Measurements from ENCODE around the gene NKX2-4.
A peak's percentile ranks its signal among the peaks of the same experiment; 100 is the strongest.

Gene NKX2-4

DNA sequence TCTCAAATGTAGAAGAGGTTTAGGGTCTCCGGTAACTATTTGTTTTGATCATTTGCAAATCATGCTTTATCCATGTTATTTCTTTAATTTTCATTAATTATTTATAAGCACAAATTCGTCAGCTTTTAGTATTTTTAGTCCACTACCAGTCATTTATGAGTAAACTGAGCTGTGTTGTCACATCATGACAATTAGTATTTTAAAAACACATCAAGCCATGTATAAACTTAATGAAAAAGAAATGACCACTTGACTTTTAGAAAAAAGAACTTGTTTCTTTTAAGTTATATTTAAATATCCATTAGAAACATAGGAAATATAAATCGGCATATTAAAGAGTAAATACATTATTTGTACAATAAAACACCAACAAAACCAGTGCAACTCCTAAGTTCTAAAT lies 2.8 kb downstream of the NKX2-4 start:
- Histone ChIP-seq H3K9ac (ENCODE audit: low read length in 2 of 2) (no peak overlapping the region), H3K4me3 (ENCODE audit: low read length in 2 of 2) (no peak overlapping the region), H3K27ac (ENCODE audit: low read length) (no peak overlapping the region), H3K36me3 (ENCODE audit: control insufficient read depth in 2 of 2, insufficient read depth in 2 of 2, low read length in 2 of 2) (no peaks in the 10 kb centered on the region), H3K4me1 (ENCODE audit: control insufficient read depth, insufficient read depth, low read length) (peaks cover 10% of the 10 kb centered on the region), H3K9me3 (ENCODE audit: control insufficient read depth in 2 of 2, low read length in 2 of 2) (peaks cover 0 to 4% of the 10 kb centered on the region in 2 donors), H3K27me3 (ENCODE audit: control insufficient read depth in 1 of 2, insufficient read depth in 2 of 2, low read length in 2 of 2) (peaks cover 31 to 78% of the 10 kb centered on the region in 2 donors)

- H3K4me1 ChIP-seq (ENCODE audit: control insufficient read depth, insufficient read depth, low read length), result peaks cover 10% of the 10 kb centered on the region
- H3K36me3 ChIP-seq (ENCODE audit: control insufficient read depth in 2 of 2, insufficient read depth in 2 of 2, low read length in 2 of 2), result peaks cover 0 to 5% of the 10 kb centered on the region in 2 donors
- H3K27me3 ChIP-seq (ENCODE audit: control insufficient read depth in 1 of 2, insufficient read depth in 2 of 2, low read length in 2 of 2), result peaks cover 29 to 72% of the 10 kb centered on the region in 2 donors
- no peak overlapping the region for H3K4me3 ChIP-seq (ENCODE audit: low read length in 2 of 2)
- H3K9me3 ChIP-seq (ENCODE audit: control insufficient read depth in 2 of 2, low read length in 2 of 2), result peaks cover 0 to 4% of the 10 kb centered on the region in 2 donors
- H3K27ac ChIP-seq (ENCODE audit: low read length), result no peak overlapping the region
- no peak overlapping the region for H3K9ac ChIP-seq (ENCODE audit: low read length in 2 of 2)
These were observed 3.4 kb downstream of the NKX2-4 start for GRCh38 chr20:21393816-21394519.

- H3K4me1 ChIP-seq (ENCODE audit: control insufficient read depth, insufficient read depth, low read length), result peaks cover 10% of the 10 kb centered on the region
- peaks cover 25 to 64% of the 10 kb centered on the region in 2 donors for H3K27me3 ChIP-seq (ENCODE audit: control insufficient read depth in 1 of 2, insufficient read depth in 2 of 2, low read length in 2 of 2)
- peaks cover 0 to 4% of the 10 kb centered on the region in 2 donors for H3K9me3 ChIP-seq (ENCODE audit: control insufficient read depth in 2 of 2, low read length in 2 of 2)
- H3K36me3 ChIP-seq (ENCODE audit: control insufficient read depth in 2 of 2, insufficient read depth in 2 of 2, low read length in 2 of 2), result peaks cover under 1 to 11% of the 10 kb centered on the region in 2 donors
- H3K27ac ChIP-seq (ENCODE audit: low read length), result no peak overlapping the region
- no peak overlapping the region for H3K9ac ChIP-seq (ENCODE audit: low read length in 2 of 2)
- H3K4me3 ChIP-seq (ENCODE audit: low read length in 2 of 2), result peak overlapping the region in 1 of 2 donors; percentile 11
These were observed 4.2 kb downstream of the NKX2-4 start for GRCh38 chr20:21393166-21393565.

DNA sequence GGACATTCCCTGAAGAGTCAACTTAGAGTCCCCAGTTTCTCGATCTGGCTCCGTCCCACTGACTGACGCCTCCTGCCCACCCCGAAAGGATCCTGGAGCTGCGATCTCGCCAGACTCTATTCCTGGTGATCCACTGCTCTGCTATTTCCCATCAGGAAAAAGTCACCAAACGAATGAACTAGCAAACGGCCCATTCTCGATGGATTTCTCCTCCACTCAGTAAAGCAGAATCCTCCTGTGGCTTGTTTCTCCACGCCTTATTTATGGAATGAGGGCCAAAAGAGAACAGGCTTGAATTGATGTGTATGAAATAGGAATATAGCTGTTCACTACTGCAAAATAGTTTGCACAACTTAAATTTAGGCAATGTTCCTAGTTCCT lies 5.4 kb downstream of the NKX2-4 start:
- Histone ChIP-seq H3K27me3 (ENCODE audit: control insufficient read depth in 1 of 2, insufficient read depth in 2 of 2, low read length in 2 of 2) (peaks cover 18 to 52% of the 10 kb centered on the region in 2 donors), H3K9ac (ENCODE audit: low read length in 2 of 2) (no peak overlapping the region), H3K27ac (ENCODE audit: low read length) (no peak overlapping the region), H3K4me3 (ENCODE audit: low read length in 2 of 2) (no peak overlapping the region), H3K4me1 (ENCODE audit: control insufficient read depth, insufficient read depth, low read length) (peaks cover 10% of the 10 kb centered on the region), H3K9me3 (ENCODE audit: control insufficient read depth in 2 of 2, low read length in 2 of 2) (peaks cover 0 to 4% of the 10 kb centered on the region in 2 donors), H3K36me3 (ENCODE audit: control insufficient read depth in 2 of 2, insufficient read depth in 2 of 2, low read length in 2 of 2) (peaks cover 3 to 22% of the 10 kb centered on the region in 2 donors)

DNA sequence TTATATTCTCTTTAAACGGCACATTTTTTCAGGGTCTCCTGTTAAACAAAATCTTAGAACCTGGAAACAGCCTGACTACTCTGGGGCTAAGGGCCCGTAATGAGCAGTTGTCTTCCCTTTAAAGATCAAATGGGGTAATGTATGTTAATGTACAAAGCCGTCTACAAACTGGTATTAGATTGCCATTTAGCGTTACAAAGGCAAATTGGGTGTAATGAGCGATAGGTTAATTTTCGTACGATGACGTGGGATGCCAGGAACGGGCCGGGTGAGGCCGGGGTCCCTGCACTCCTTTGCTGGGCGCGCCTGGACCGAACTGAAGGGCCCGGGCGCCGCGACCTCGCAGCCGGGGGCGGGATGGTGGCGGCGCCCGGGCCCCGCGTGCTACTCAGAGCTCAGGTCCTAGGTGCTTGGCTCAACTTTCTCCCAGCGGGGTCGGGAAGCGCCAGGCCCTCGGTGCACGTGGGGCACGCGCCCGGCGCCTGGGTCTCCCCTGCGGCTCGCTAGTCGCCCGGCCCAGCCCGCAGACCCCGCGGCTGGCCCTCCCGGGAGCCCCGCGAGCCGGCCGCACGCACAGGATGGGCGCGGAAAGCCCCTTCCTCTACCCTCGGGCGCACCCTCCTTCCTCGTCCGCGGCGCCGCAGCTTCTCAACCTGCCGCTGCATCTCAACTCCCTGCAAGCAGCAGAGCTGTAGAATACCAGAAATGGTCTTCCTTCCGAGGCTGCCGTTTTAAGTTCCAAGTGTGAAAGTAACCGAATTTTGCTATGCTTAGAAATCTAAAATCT lies 5.9 kb downstream of the NKX2-4 start:
- Histone ChIP-seq H3K4me1 (ENCODE audit: control insufficient read depth, insufficient read depth, low read length) (peaks cover 5% of the 10 kb centered on the region), H3K27me3 (ENCODE audit: control insufficient read depth in 1 of 2, insufficient read depth in 2 of 2, low read length in 2 of 2) (peaks cover 18 to 47% of the 10 kb centered on the region in 2 donors), H3K27ac (ENCODE audit: low read length) (no peak overlapping the region), H3K36me3 (ENCODE audit: control insufficient read depth in 2 of 2, insufficient read depth in 2 of 2, low read length in 2 of 2) (peaks cover 3 to 27% of the 10 kb centered on the region in 2 donors), H3K4me3 (ENCODE audit: low read length in 2 of 2) (no peak overlapping the region), H3K9me3 (ENCODE audit: control insufficient read depth in 2 of 2, low read length in 2 of 2) (peaks cover 0 to 4% of the 10 kb centered on the region in 2 donors), H3K9ac (ENCODE audit: low read length in 2 of 2) (no peak overlapping the region)

- Histone ChIP-seq H3K4me1 (ENCODE audit: control insufficient read depth, insufficient read depth, low read length) (no peaks in the 10 kb centered on the region), H3K9ac (ENCODE audit: low read length in 2 of 2) (no peak overlapping the region), H3K27ac (ENCODE audit: low read length) (no peak overlapping the region), H3K27me3 (ENCODE audit: control insufficient read depth in 1 of 2, insufficient read depth in 2 of 2, low read length in 2 of 2) (peaks cover 18 to 40% of the 10 kb centered on the region in 2 donors), H3K9me3 (ENCODE audit: control insufficient read depth in 2 of 2, low read length in 2 of 2) (peaks cover 0 to 4% of the 10 kb centered on the region in 2 donors), H3K36me3 (ENCODE audit: control insufficient read depth in 2 of 2, insufficient read depth in 2 of 2, low read length in 2 of 2) (peaks cover 5 to 33% of the 10 kb centered on the region in 2 donors), H3K4me3 (ENCODE audit: low read length in 2 of 2) (no peak overlapping the region)
These were observed 6.6 kb downstream of the NKX2-4 start for GRCh38 chr20:21390768-21391167.

GRCh38 chr20:21389368-21389767 lies 8.0 kb downstream of the NKX2-4 start:
- Histone ChIP-seq H3K9me3 (ENCODE audit: control insufficient read depth in 2 of 2, low read length in 2 of 2) (peaks cover 0 to 4% of the 10 kb centered on the region in 2 donors), H3K4me1 (ENCODE audit: control insufficient read depth, insufficient read depth, low read length) (no peaks in the 10 kb centered on the region), H3K27ac (ENCODE audit: low read length) (no peak overlapping the region), H3K27me3 (ENCODE audit: control insufficient read depth in 1 of 2, insufficient read depth in 2 of 2, low read length in 2 of 2) (peaks cover 13 to 29% of the 10 kb centered on the region in 2 donors), H3K9ac (ENCODE audit: low read length in 2 of 2) (no peak overlapping the region), H3K36me3 (ENCODE audit: control insufficient read depth in 2 of 2, insufficient read depth in 2 of 2, low read length in 2 of 2) (peaks cover 5 to 34% of the 10 kb centered on the region in 2 donors), H3K4me3 (ENCODE audit: low read length in 2 of 2) (no peak overlapping the region)

DNA sequence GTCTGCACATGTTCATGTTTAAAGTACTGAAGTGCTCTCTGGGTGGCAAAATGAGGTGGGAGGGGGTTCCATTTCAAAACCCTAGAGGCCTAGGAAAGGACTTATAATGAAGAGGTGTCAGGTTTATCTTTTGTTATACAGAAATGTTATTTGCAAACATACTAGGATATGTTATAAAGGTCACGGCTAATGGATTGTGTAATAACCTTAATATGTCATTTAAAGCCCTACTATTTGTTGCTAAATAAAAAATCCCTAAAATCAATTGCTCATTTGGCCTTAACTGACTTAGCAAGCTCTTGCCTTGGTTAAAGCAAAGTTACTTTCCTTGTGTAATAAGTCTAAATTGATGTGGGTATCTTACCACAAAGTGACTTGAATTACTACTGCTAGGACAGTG lies 8.8 kb downstream of the NKX2-4 start:
- H3K4me3 ChIP-seq (ENCODE audit: low read length in 2 of 2), result no peak overlapping the region
- peaks cover 5 to 37% of the 10 kb centered on the region in 2 donors for H3K36me3 ChIP-seq (ENCODE audit: control insufficient read depth in 2 of 2, insufficient read depth in 2 of 2, low read length in 2 of 2)
- H3K4me1 ChIP-seq (ENCODE audit: control insufficient read depth, insufficient read depth, low read length), result no peaks in the 10 kb centered on the region
- no peak overlapping the region for H3K27ac ChIP-seq (ENCODE audit: low read length)
- H3K9me3 ChIP-seq (ENCODE audit: control insufficient read depth in 2 of 2, low read length in 2 of 2), result peaks cover 0 to 4% of the 10 kb centered on the region in 2 donors
- no peak overlapping the region for H3K9ac ChIP-seq (ENCODE audit: low read length in 2 of 2)
- H3K27me3 ChIP-seq (ENCODE audit: control insufficient read depth in 1 of 2, insufficient read depth in 2 of 2, low read length in 2 of 2), result peaks cover 13 to 21% of the 10 kb centered on the region in 2 donors

DNA sequence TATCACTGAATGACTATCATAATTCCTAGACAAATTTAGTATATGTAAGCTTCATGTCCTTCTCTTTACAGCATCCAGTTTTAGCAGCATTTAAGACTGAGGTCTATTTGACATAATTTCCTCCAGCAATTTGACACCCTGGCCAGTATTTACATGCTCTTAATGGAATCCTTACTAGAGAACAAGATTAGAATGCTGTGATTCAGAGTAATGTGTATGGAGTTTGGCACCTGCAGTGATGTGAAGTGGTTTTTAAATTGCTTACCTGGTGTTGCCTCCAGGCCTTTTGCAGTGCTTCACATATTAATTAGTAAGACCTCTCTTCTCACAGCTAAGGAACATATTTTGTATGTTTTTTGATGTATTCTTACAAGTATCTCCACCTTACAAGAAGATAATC lies 9.8 kb downstream of the NKX2-4 start:
- H3K36me3 ChIP-seq (ENCODE audit: control insufficient read depth in 2 of 2, insufficient read depth in 2 of 2, low read length in 2 of 2), result peaks cover 5 to 43% of the 10 kb centered on the region in 2 donors

GRCh38 chr20:21386111-21386510 lies 11.2 kb downstream of the NKX2-4 start:
- Histone ChIP-seq H3K4me3 (ENCODE audit: low read length in 2 of 2) (no peak overlapping the region), H3K9ac (ENCODE audit: low read length in 2 of 2) (no peak overlapping the region), H3K4me1 (ENCODE audit: control insufficient read depth, insufficient read depth, low read length) (no peaks in the 10 kb centered on the region), H3K9me3 (ENCODE audit: control insufficient read depth in 2 of 2, low read length in 2 of 2) (no peaks in the 10 kb centered on the region), H3K36me3 (ENCODE audit: control insufficient read depth in 2 of 2, insufficient read depth in 2 of 2, low read length in 2 of 2) (peaks cover 5 to 47% of the 10 kb centered on the region in 2 donors), H3K27me3 (ENCODE audit: control insufficient read depth in 1 of 2, insufficient read depth in 2 of 2, low read length in 2 of 2) (no peaks in the 10 kb centered on the region), H3K27ac (ENCODE audit: low read length) (no peak overlapping the region)

More for the DNA sequence above, 9.8 kb downstream of the NKX2-4 start:
- Histone ChIP-seq H3K27me3 (ENCODE audit: control insufficient read depth in 1 of 2, insufficient read depth in 2 of 2, low read length in 2 of 2) (peaks cover 5 to 11% of the 10 kb centered on the region in 2 donors), H3K27ac (ENCODE audit: low read length) (no peak overlapping the region), H3K9me3 (ENCODE audit: control insufficient read depth in 2 of 2, low read length in 2 of 2) (peaks cover 0 to 4% of the 10 kb centered on the region in 2 donors), H3K4me3 (ENCODE audit: low read length in 2 of 2) (no peak overlapping the region), H3K9ac (ENCODE audit: low read length in 2 of 2) (no peak overlapping the region), H3K4me1 (ENCODE audit: control insufficient read depth, insufficient read depth, low read length) (no peaks in the 10 kb centered on the region)

All from stomach smooth muscle (tissue), 2 donors.